ENCODE measurements around the gene ARL2BP.
"Not testable (repeated sequence)": the region's sequence is repeated elsewhere in the genome, so short reads cannot be mapped to it uniquely, and the experiment has no call there.

Gene ARL2BP

GRCh38 chr16:57244767-57245471 lies at the start of gene ARL2BP:
Gene ARL2BP (plus strand): TSS chr16:57245259. CDS start chr16:57245368, 109 bp downstream.
- peak; percentile 86 to 94 for DNase-seq (ENCODE audit: low read depth in 2 of 2, low spot score in 1 of 2)

- DNase-seq (ENCODE audit: low read depth in 2 of 2, low spot score in 1 of 2): no peak
Observed at GRCh38 chr16:57196286-57196685, 48.8 kb upstream of the ARL2BP start.

DNA sequence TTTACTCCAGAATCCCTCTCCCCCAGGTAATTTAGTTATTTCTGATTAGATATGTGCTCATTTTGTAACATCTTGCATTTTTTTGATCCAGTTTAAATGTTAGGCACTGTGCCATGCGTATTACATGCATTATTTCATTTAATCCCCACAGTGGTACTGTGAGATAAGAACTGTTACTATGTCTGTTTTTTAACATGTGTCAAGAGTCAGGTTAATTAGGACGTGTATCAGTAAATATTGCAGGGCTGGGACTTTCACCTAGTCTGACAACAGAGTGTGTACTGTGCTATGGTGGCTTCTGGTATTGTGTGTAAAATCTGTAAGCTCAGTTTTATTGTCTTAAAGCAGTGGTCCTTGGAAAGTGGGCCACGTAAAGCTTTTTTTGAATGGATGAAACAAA lies 48.3 kb upstream of the ARL2BP start:
- DNase-seq (ENCODE audit: low read depth in 2 of 2, low spot score in 1 of 2): no peak

DNA sequence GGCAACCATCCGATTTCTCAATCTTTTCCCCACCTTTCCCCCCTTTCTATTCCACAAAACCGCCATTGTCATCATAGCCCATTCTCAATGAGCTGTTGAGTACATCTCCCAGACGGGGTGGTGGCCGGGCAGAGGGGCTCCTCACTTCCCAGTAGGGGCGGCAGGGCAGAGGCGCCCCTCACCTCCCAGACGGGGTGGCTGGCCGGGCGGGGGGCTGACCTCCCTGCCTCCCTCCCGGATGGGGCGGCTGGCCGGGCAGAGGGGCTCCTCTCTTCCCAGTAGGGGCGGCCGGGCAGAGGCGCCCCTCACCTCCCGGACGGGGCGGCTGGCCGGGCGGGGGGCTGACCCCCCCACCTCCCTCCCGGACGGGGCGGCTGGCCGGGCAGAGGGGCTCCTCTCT lies 44.7 kb upstream of the ARL2BP start:
- DNase-seq (ENCODE audit: low read depth in 2 of 2, low spot score in 1 of 2): not testable (repeated sequence)

GRCh38 chr16:57200926-57201325 lies 44.1 kb upstream of the ARL2BP start:
- DNase-seq (ENCODE audit: low read depth in 2 of 2, low spot score in 1 of 2): not testable (repeated sequence)

DNA sequence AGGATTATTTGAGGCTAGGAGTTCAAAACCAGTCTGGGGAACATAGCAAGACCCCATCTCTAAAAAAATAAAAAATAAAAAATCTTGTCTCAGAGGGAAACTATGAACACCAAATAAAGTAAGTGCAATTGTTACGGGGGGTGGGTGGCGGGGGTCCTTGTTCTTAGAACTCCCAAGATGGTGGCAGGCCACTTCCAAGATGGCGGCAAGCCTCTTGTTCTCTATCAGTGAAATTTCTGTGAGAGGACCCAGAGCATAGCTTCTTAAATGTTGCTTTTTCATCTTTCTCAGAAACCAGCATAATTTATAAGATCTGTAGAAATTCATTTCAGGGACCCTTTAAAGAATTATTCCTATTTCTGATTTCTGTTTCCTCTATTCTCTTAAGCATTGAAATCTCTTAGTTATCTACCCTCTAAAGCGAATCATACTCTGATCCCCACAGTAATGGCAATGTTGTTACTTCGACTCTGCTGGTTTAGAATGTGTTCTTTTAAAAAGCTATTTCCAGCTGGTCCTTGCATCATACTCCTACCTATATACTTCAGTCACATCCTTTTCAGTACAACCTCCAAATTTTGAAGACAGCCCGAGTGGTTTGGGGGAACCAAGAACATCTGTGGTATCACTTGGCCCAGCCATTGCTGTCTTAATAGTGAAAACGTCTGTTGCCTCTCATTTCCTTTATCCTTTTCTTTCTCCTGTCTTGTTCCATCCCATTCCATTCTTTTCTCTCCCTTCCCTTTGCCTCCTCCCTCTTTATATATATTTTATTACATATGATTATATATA lies 42.8 kb upstream of the ARL2BP start:
- DNase-seq (ENCODE audit: low read depth in 2 of 2, low spot score in 1 of 2): no peak

DNA sequence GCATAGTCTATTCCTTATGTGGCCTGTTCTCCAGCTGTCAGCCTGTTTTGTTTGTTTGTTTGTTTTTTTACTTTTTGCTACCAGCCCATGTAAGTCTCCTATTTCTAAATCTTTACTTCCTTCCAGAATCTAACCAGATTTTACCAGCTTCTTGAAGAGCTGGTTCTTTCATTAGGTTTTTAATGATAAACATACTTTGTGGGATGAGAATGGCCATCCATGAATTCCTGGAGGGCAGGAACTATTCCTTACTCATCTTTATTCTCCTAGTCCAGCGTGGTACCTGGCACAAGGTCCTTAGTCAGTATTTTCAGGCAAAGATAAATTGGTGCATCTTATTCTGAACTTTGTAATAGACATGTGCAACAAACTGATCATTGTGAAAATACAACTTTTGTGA lies 41.6 kb upstream of the ARL2BP start:
- DNase-seq (ENCODE audit: low read depth in 2 of 2, low spot score in 1 of 2): no peak

GRCh38 chr16:57204675-57205074 lies 40.4 kb upstream of the ARL2BP start:
- DNase-seq (ENCODE audit: low read depth in 2 of 2, low spot score in 1 of 2): no peak

DNA sequence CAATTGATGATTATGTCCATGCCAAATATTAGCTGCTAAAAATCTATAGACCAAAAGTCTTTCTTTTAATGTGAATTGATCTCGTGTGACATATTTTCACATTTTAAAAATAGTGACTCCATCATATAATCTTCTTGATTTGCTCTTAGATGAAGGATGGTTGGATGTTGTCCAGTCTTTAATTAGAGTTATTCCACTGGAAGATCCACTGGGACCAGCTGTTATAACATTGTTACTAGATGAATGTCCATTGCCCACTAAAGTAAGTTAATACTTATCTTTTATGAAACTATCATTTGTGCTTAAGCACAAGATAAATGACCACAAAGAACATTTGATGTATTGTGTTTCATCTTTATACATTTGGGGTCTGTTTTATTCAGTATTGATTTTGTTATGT lies 36.1 kb upstream of the ARL2BP start:
- no peak for DNase-seq (ENCODE audit: low read depth in 2 of 2, low spot score in 1 of 2)

DNA sequence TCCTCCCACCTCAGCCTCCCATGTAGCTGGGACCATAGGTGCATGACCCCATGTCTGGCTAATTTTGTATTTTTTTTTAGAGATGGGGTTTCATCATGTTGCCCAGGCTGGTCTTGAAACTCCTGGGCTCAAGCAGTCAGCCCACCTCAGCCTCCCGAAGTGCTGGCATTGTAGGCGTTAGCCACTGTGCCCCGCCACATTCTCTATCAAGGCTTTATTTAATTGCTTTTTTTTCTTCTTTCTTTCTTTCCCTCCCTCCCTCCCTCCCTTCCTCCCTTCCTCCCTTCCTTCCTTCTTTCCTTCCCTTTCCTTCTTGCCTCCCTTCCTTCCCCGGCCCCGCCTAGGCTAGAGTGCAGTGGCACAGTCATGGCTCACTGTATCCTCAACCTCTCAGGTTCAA lies 35.3 kb upstream of the ARL2BP start:
- no peak for DNase-seq (ENCODE audit: low read depth in 2 of 2, low spot score in 1 of 2)

DNA sequence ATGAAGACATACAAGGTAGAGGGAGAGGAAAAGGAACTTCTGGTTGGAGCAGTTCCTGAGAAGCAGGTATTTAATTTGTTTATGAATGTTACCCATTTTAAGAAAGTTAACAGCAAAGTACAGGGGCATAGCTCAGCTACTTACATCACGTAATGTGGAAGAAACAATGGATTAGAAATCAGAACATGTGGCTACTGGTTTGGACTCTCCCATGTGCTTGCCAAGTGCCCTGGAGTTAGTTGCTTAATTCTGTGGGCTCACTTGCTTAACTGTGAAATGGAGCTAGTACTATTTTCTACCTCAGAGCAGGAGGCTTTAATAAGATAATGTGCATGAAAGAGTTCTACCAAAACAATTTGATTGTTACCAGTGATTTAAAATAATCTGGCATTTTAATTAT lies 31.6 kb upstream of the ARL2BP start:
- no peak for DNase-seq (ENCODE audit: low read depth in 2 of 2, low spot score in 1 of 2)

- DNase-seq (ENCODE audit: low read depth in 2 of 2, low spot score in 1 of 2): no peak
Observed at GRCh38 chr16:57216968-57217367, 28.1 kb upstream of the ARL2BP start.

DNA sequence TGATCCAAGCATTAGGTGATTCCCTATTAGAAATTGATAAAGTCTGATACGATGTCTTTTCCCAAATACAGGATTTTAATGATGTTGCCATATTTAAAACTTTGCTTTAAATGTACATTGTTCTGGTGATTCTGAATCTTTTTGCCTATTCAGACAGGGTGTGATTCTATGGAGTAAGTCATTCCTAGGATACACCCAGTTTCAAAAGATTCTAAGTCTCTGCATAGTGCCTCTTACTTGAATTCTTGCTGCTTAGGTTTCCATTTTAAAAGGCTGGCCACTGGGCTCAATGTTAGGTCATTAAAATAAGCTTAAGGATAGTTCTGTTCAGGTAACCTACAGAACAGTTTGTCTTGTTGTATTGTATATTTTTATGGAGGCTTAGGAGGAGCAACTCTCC lies 22.0 kb upstream of the ARL2BP start:
- no peak for DNase-seq (ENCODE audit: low read depth in 2 of 2, low spot score in 1 of 2)

DNA sequence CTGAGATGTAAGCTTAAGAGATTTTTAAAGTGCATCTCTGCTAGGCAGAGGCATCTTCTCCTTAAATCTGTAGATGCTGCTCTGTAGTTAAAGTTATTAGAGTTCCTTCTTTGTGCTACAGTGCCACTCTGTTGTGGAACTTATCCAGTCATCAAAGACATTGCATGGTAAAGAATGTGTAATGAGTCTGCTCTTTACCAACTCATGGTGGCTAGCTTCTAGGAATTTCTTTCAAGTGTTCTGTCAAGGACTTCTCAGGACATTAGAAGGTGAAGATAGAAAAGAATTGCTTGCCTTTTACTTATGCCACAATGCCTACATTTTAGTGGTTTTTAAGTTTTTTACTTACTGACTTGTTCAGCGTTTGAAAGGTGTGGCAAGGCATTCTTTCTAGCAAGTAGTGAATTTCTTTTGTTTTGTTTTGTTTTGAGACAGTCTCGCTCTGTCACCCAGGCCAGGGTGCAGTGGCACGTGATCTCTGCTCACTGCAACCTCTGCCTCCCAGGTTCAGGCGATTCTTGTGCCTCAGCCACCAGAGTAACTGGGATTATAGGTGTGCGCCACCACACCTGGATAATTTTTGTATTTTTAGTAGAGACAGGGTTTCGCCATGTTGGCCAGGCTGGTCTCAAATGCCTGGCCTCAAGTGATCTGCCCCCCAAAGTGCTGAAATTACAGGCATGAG lies 20.3 kb upstream of the ARL2BP start:
- DNase-seq (ENCODE audit: low read depth in 2 of 2, low spot score in 1 of 2): no peak

- no peak for DNase-seq (ENCODE audit: low read depth in 2 of 2, low spot score in 1 of 2)
Observed at GRCh38 chr16:57225978-57226377, 19.1 kb upstream of the ARL2BP start.

DNA sequence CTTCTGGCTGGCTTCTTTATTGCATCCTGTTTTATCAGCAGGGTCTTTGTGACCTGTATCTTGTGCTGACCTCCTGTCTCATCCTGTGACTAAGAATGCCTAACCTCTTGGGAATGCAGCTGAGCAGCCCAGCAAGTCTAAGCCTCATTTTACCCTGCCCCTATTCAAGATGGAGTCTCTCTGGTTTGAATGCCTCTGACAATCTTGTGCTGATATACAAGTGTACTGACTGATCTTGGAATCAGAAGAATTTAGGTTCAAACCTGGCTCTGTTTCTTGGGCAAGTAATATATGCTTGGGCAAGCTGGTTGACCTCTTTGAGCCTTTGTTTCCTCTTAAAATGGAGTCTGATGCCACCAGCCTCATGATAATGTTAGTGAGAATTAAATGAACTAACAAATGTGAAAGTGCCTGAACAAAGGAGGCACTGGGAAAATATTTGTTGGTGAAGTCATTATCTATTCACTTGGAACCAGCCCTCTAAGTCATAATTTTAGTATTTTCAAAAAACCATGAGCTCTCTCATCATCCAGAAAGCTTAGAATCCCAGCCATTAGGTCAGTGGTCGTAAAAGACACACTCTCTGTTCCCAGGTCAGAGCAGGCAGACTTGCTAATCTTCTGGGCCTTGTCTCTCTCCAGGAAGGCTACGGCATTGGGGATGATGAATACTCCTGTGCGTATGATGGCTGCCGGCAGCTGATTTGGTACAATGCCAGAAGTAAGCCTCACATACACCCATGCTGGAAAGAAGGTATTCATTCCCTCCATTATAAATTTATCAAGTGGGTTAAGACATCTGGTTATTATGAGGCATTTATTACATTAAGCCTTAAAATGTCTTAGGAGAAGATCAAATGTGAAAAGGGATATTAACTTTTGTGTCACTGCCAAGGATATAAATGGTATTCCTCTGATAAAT lies 18.1 kb upstream of the ARL2BP start:
- no peak for DNase-seq (ENCODE audit: low read depth in 2 of 2, low spot score in 1 of 2)

DNA sequence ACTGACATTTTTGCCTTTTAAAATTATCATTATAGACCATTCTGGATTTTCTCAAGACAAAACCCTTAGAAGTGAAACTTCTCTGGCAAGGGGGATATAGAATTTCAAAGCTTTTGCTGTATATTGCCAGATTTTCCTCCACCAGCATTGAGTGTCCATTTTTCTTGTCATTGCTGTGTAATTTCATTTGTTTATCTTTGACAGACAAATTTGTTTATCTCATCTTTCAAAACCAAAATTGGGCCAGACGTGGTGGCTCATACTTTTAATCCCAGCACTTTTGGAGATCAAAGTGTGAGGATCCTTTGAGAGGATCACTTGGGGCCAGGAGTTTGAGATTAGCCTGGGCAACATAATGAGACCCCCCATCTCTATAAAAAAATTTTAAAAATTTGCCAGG lies 16.0 kb upstream of the ARL2BP start:
- DNase-seq (ENCODE audit: low read depth in 2 of 2, low spot score in 1 of 2): no peak

- no peak for DNase-seq (ENCODE audit: low read depth in 2 of 2, low spot score in 1 of 2)
Observed at GRCh38 chr16:57231821-57232350, 13.2 kb upstream of the ARL2BP start.

- DNase-seq (ENCODE audit: low read depth in 2 of 2, low spot score in 1 of 2): no peak
Observed at GRCh38 chr16:57233944-57234706, 10.9 kb upstream of the ARL2BP start.

DNA sequence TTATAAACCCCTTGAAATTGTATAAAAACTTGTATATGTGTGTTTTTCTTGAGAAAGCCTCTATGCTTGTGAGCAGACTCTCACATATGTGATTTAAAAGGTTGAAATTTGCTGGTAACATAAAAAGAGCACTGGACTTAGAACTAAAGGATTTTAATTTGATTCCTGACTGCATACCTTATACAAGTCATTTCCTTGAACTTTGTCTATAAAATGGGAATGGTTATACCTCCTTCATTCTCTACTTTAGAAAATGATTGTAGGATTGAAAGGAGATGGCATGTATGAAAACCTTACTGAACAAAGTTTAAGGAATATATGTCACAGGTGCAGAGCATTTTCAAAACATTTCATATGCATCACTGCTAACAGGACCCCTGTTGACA lies 10.4 kb upstream of the ARL2BP start:
- DNase-seq (ENCODE audit: low read depth in 2 of 2, low spot score in 1 of 2): no peak

Data from stimulated activated CD8-positive, alpha-beta memory T cell treated with anti-CD3 and anti-CD28 coated beads, Interleukin-4, amount 100 ng/mL, for 4 hours (primary cell).